ENCODE data around the gene MBOAT2. TPM values are rescaled to one million over a fixed set of nuclear protein-coding genes. Genes with fewer than 3 reads are reported as not detected.

MBOAT2 gene
- total RNA-seq, 4 donors from 2014 or later: 0.83 to 5.8 (median 3.9) TPM

DNA sequence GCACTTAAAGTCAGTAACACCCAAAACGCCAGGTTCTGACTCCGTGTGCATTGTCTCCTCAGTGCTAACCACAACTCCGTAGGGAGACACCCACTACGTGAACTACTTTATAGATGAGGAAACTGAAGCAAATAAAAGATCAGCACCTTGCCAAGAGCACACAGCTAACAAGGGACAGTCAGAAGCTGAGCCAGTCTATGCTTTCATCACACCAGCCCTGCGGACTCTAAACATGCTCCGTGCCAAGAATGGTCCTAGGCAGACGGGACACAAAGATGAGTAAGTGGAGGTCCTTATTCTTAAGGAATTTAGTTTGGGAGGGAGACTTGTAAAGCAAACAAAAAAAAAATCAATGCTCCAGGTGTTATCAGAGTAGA, 9.6 kb downstream of the MBOAT2 start:
- no peak for ATAC-seq
- Histone ChIP-seq H3K9me3 (no peaks in the 10 kb centered on the region), H3K36me3 (no peaks in the 10 kb centered on the region), H3K27ac (no peak overlapping the region), H3K4me1 (no peaks in the 10 kb centered on the region), H3K4me3 (no peak overlapping the region), H3K27me3 (no peaks in the 10 kb centered on the region)
- TF ChIP-seq POLR2A (IDR thresholded peaks at IDR 0.05): no peak
- TF ChIP-seq, protein P1, sequence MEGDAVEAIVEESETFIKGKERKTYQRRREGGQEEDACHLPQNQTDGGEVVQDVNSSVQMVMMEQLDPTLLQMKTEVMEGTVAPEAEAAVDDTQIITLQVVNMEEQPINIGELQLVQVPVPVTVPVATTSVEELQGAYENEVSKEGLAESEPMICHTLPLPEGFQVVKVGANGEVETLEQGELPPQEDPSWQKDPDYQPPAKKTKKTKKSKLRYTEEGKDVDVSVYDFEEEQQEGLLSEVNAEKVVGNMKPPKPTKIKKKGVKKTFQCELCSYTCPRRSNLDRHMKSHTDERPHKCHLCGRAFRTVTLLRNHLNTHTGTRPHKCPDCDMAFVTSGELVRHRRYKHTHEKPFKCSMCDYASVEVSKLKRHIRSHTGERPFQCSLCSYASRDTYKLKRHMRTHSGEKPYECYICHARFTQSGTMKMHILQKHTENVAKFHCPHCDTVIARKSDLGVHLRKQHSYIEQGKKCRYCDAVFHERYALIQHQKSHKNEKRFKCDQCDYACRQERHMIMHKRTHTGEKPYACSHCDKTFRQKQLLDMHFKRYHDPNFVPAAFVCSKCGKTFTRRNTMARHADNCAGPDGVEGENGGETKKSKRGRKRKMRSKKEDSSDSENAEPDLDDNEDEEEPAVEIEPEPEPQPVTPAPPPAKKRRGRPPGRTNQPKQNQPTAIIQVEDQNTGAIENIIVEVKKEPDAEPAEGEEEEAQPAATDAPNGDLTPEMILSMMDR (IDR thresholded peaks at IDR 0.05 in 4 of 5, conservative IDR thresholded peaks at IDR 0.05 in 1 of 5): no peak
- in situ Hi-C loops (cut with MboI; ENCODE audit: low sequenced_read_pairs in 4 of 4) (no loop called here), intact Hi-C loops (cut with DNase I; ENCODE audit: low total_unique reads) (no loop called here)
- DNase-seq: no peak

DNA sequence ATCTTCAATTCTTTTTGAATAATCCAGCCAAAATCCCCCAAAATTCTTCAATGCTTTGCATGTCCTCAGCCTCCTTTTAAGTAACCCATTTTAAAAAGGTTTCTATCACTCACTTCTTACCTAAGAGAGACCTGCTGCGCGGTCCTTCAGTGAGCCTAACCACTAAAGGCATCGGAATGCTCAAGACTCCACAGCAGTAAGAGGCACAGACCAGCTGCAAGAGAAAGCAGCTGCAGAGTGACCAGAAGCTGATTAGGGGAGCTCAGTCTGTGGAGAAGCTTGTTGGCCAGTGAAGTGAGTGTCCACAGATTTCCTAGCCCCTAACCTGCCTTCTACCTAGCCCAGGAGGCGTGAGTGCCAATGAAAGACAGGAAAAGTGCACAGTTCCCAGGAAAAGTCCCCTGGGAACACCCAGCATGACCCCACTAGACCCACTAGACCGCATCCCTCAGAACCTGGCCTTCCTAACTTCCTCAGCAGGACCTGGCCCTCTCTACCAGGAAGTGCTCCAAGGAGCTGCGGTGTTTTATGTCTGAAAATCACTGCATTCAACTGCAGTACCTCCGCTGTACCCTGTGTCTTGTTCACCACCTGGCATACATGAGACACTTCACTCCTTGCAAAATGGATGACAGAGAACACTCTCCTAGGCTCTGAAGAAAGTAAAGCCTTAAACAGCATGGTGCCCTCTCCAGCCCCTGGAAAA, 10.1 kb downstream of the MBOAT2 start:
- in situ Hi-C loops (cut with MboI; ENCODE audit: low sequenced_read_pairs in 4 of 4) (no loop called here), intact Hi-C loops (cut with DNase I; ENCODE audit: low total_unique reads) (no loop called here)
- DNase-seq: no peak
- H3K36me3 ChIP-seq: no peaks in the 10 kb centered on the region
- TF ChIP-seq, protein P1 (IDR thresholded peaks at IDR 0.05 in 4 of 5, conservative IDR thresholded peaks at IDR 0.05 in 1 of 5): no peak
- no peak for TF ChIP-seq POLR2A (IDR thresholded peaks at IDR 0.05)
- no peaks in the 10 kb centered on the region for H3K4me1 ChIP-seq
- no peaks in the 10 kb centered on the region for H3K9me3 ChIP-seq
- no peak for ATAC-seq
- no peak overlapping the region for H3K27ac ChIP-seq
- H3K4me3 ChIP-seq: no peak overlapping the region
- no peaks in the 10 kb centered on the region for H3K27me3 ChIP-seq

DNA sequence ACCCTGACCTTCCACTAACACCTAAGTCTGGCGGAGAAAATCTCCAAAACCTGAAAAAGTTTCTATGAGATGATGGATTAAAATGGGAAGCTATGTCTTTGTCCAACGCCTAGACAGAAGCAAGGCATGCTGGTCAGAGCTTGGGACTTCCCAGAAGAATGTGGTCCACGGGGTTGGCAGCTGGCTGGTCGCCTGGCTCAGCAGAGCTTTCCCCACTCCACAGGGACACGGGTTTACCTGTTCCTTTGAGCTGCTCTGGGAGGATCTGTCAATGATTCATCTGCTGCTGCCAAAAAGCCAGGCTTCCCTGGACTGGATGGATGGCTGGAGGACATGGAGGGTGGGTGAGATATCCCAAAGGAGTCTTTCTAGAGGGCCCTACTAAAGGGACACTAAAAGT, 10.8 kb downstream of the MBOAT2 start:
- H3K9me3 ChIP-seq: no peaks in the 10 kb centered on the region
- H3K4me3 ChIP-seq: no peak overlapping the region
- TF ChIP-seq POLR2A (IDR thresholded peaks at IDR 0.05): no peak
- TF ChIP-seq, protein P1 (IDR thresholded peaks at IDR 0.05 in 4 of 5, conservative IDR thresholded peaks at IDR 0.05 in 1 of 5): no peak
- in situ Hi-C loops (cut with MboI; ENCODE audit: low sequenced_read_pairs in 4 of 4): no loop called here
- H3K27ac ChIP-seq: no peak overlapping the region
- ATAC-seq (no peak), DNase-seq (no peak)
- no peaks in the 10 kb centered on the region for H3K27me3 ChIP-seq
- H3K4me1 ChIP-seq: no peaks in the 10 kb centered on the region
- H3K36me3 ChIP-seq: no peaks in the 10 kb centered on the region
- intact Hi-C loops (cut with DNase I; ENCODE audit: low total_unique reads): no loop called here

- Histone ChIP-seq H3K9me3 (no peaks in the 10 kb centered on the region), H3K27me3 (no peaks in the 10 kb centered on the region), H3K27ac (no peak overlapping the region), H3K36me3 (no peaks in the 10 kb centered on the region), H3K4me1 (no peaks in the 10 kb centered on the region), H3K4me3 (no peak overlapping the region)
- ATAC-seq (no peak), DNase-seq (no peak)
- in situ Hi-C loops (cut with MboI; ENCODE audit: low sequenced_read_pairs in 4 of 4) (no loop called here), intact Hi-C loops (cut with DNase I; ENCODE audit: low total_unique reads) (no loop called here)
- TF ChIP-seq, protein P1 (IDR thresholded peaks at IDR 0.05 in 4 of 5, conservative IDR thresholded peaks at IDR 0.05 in 1 of 5): no peak
- no peak for TF ChIP-seq POLR2A (IDR thresholded peaks at IDR 0.05)
These were observed 13.9 kb downstream of the MBOAT2 start for GRCh38 chr2:8989536-8990079.
